H1 (cell line): Measurements from ENCODE around the gene TMPRSS4. TPM values are rescaled to one million over a fixed set of nuclear protein-coding genes. Genes with fewer than 3 reads are reported as not detected.

ENCODE experiments used
- CTCF ChIA-PET: fragments of 300-600 bp; sonication (Branson Sonifier 250); formaldehyde crosslinking; loops from one replicate; lab custom pipeline; 2021; ENCODE audit not compliant: partially characterized antibody; lab: Charles Lee
- POLR2A ChIA-PET: fragments of 300-600 bp; sonication (Branson Sonifier 250); formaldehyde crosslinking; loops from one replicate; lab custom pipeline; 2021; ENCODE audit warnings: inconsistent platforms; ENCODE audit not compliant: partially characterized antibody; lab: Charles Lee
- DNase-seq, 2 experiments: peaks; one replicate each; pipeline versions ENCODE4 v3.0.0 to v3.0.0-alpha.2; 2010 to 2022; ENCODE audit warnings: low spot score in 2 of 2, low read depth in 1 of 2, mixed read lengths in 1 of 2
- FAIRE-seq: peaks from 2 replicates; lab custom pipeline; 2011; peaks lifted over from hg19 to GRCh38; lab: Jason Lieb, UNC
- H2AFZ ChIP-seq: 2 replicates; pipeline ENCODE4 v1.8.1; 2012; ENCODE audit warnings: low read length, inconsistent platforms
- H2AK5ac ChIP-seq: 2 replicates; pipeline ENCODE4 v1.6.1; 2013; ENCODE audit warnings: low read depth, low read length
- H2BK120ac ChIP-seq: replicated peaks from 2 replicates; pipeline ENCODE3; 2013; ENCODE audit warnings: low read depth, low read length, inconsistent platforms
- H2BK12ac ChIP-seq: 2 replicates; pipeline ENCODE4 v1.6.1; 2013; ENCODE audit warnings: low read depth, low read length
- H2BK15ac ChIP-seq: 2 replicates; pipeline ENCODE4 v1.6.1; 2013; ENCODE audit warnings: low read length
- H2BK20ac ChIP-seq: 2 replicates; pipeline ENCODE4 v1.6.1; 2013; ENCODE audit warnings: low read length
- H2BK5ac ChIP-seq: 2 replicates; pipeline ENCODE4 v1.6.1; 2013; ENCODE audit warnings: low read depth, low read length
- H3K14ac ChIP-seq: 2 replicates; pipeline ENCODE4 v1.6.1; 2013; ENCODE audit warnings: inconsistent platforms; ENCODE audit not compliant: insufficient read length
- H3K18ac ChIP-seq: 2 replicates; pipeline ENCODE4 v1.6.1; 2013; ENCODE audit warnings: low read length; ENCODE audit errors: extremely low read depth
- H3K23ac ChIP-seq: 2 replicates; pipeline ENCODE4 v1.6.1; 2013; ENCODE audit warnings: inconsistent platforms; ENCODE audit not compliant: insufficient read length
- H3K23me2 ChIP-seq: 2 replicates; pipeline ENCODE4 v1.6.1; 2013; ENCODE audit warnings: low read depth, low read length
- H3K27ac ChIP-seq: 2 replicates; pipeline ENCODE4 v1.6.1; 2011; ENCODE audit warnings: low read depth, low read length, inconsistent platforms
- H3K27me3 ChIP-seq, 4 experiments: replicated peaks in 1 of 4; 1 replicate in 1 of 4; 2 replicates in 3 of 4; pipeline versions ENCODE4 v1.6.1 to v1.8.1; 2011 to 2013; ENCODE audit warnings: low read length in 3 of 4, mild to moderate bottlenecking in 3 of 4, inconsistent platforms in 2 of 4, mixed read lengths in 2 of 4, moderate library complexity in 1 of 4; ENCODE audit not compliant: control insufficient read depth in 3 of 4, insufficient read depth in 3 of 4; ENCODE audit errors: extremely low read depth in 1 of 4
- H3K36me3 ChIP-seq, 4 experiments: 2 replicates each; pipeline versions ENCODE4 v1.6.1 to v1.8.1; 2011 to 2013; ENCODE audit warnings: mild to moderate bottlenecking in 4 of 4, low read length in 3 of 4, moderate library complexity in 2 of 4, control low read depth in 1 of 4, inconsistent platforms in 1 of 4; ENCODE audit not compliant: insufficient read depth in 4 of 4, control insufficient read depth in 2 of 4
- H3K4ac ChIP-seq: replicated peaks from 2 replicates; pipeline ENCODE3; 2013; ENCODE audit warnings: low read length, low read depth, mixed read lengths, inconsistent platforms; ENCODE audit not compliant: insufficient read length
- H3K4me1 ChIP-seq, 4 experiments: replicated peaks in 1 of 4; 1 replicate in 1 of 4; 2 replicates in 3 of 4; pipeline versions ENCODE4 v1.6.1 to v1.8.1; 2011 to 2013; ENCODE audit warnings: low read length in 3 of 4, inconsistent platforms in 2 of 4, mixed read lengths in 1 of 4; ENCODE audit not compliant: insufficient read depth in 4 of 4, control insufficient read depth in 3 of 4
- H3K4me2 ChIP-seq, 2 experiments: 2 replicates each; pipeline versions ENCODE4 v1.6.1 to v1.8.1; 2011 to 2013; ENCODE audit warnings: low read depth in 2 of 2, low read length in 2 of 2, control low read depth in 1 of 2, inconsistent platforms in 1 of 2, mild to moderate bottlenecking in 1 of 2; ENCODE audit not compliant: insufficient read depth in 1 of 2
- H3K4me3 ChIP-seq, 4 experiments: fragments of 200-600, 300-600 bp in 1 of 4; sonication (generic), shearing (Covaris generic), sonication (Bioruptor Twin) in 1 of 4; 2 replicates each; pipeline versions ENCODE4 v1.5.1 to v1.8.1; 2011 to 2016; ENCODE audit warnings: low read length in 4 of 4, low read depth in 3 of 4, control low read depth in 2 of 4, inconsistent platforms in 2 of 4, mild to moderate bottlenecking in 2 of 4, mixed read lengths in 1 of 4, moderate library complexity in 1 of 4; ENCODE audit not compliant: insufficient read depth in 2 of 4; ENCODE audit errors: extremely low read depth in 1 of 4
- H3K56ac ChIP-seq: replicated peaks from 2 replicates; pipeline ENCODE3; 2013; ENCODE audit warnings: low read depth, mild to moderate bottlenecking, mixed read lengths, low read length, inconsistent platforms; ENCODE audit not compliant: insufficient read length
- H3K79me1 ChIP-seq: 2 replicates; pipeline ENCODE4 v1.6.1; 2013; ENCODE audit warnings: low read depth, low read length, control low read depth
- H3K79me2 ChIP-seq, 2 experiments: 2 replicates each; pipeline versions ENCODE4 v1.6.1 to v1.8.1; 2012 to 2013; ENCODE audit warnings: low read length in 2 of 2, mild to moderate bottlenecking in 2 of 2, inconsistent platforms in 1 of 2; ENCODE audit not compliant: insufficient read depth in 2 of 2, control insufficient read depth in 1 of 2
- H3K9ac ChIP-seq, 4 experiments: replicated peaks in 1 of 4; 1 replicate in 1 of 4; 2 replicates in 3 of 4; pipeline versions ENCODE4 v1.6.1 to v1.8.1; 2011 to 2013; ENCODE audit warnings: low read depth in 3 of 4, low read length in 3 of 4, control low read depth in 2 of 4, mild to moderate bottlenecking in 2 of 4, moderate library complexity in 2 of 4, inconsistent platforms in 1 of 4; ENCODE audit errors: extremely low read depth in 1 of 4
- H3K9me3 ChIP-seq, 2 experiments: 2 replicates each; pipeline versions ENCODE4 v1.6.1 to v1.8.1; 2012 to 2013; ENCODE audit warnings: mild to moderate bottlenecking in 2 of 2, moderate library complexity in 2 of 2, control low read depth in 1 of 2, inconsistent platforms in 1 of 2, low read depth in 1 of 2, low read length in 1 of 2, mixed read lengths in 1 of 2; ENCODE audit not compliant: insufficient read depth in 2 of 2
- H4K20me1 ChIP-seq, 2 experiments: replicated peaks in 1 of 2; 2 replicates each; pipeline versions ENCODE3 to v1.8.1; 2011 to 2013; ENCODE audit warnings: inconsistent platforms in 2 of 2, low read length in 2 of 2, mild to moderate bottlenecking in 1 of 2; ENCODE audit not compliant: insufficient read depth in 2 of 2, control insufficient read depth in 1 of 2
- H4K5ac ChIP-seq: 2 replicates; pipeline ENCODE4 v1.6.1; 2013; ENCODE audit warnings: low read length, low read depth, mixed read lengths, inconsistent platforms; ENCODE audit not compliant: insufficient read length
- H4K8ac ChIP-seq: 2 replicates; pipeline ENCODE4 v1.8.0; 2013; ENCODE audit warnings: mild to moderate bottlenecking, moderate library complexity, low read length, inconsistent platforms; ENCODE audit not compliant: insufficient read depth; ENCODE audit errors: extremely low read depth
- H4K91ac ChIP-seq: replicated peaks from 2 replicates; pipeline ENCODE3; 2013; ENCODE audit warnings: low read length, mixed read lengths, inconsistent platforms; ENCODE audit not compliant: insufficient read length
- POLR2A ChIP-seq, 2 experiments: IDR thresholded peaks; 1 replicate in 1 of 2; 2 replicates in 1 of 2; pipeline ENCODE4 v1.6.1; 2011; ENCODE audit warnings: low read depth in 2 of 2, low read length in 2 of 2, mild to moderate bottlenecking in 2 of 2; ENCODE audit errors: control extremely low read depth in 1 of 2
- ZNF274 ChIP-seq: IDR thresholded peaks from 2 replicates; pipeline ENCODE4 v1.7.0; 2012; ENCODE audit warnings: low read length, borderline replicate concordance; ENCODE audit errors: extremely low read depth
- WGBS, 2 experiments: shearing (Covaris generic) in 1 of 2; methylation state at CpG; one replicate each; pipeline versions ENCODE4 v1.1.6 to v1.1.7; 2013 to 2015; ENCODE audit warnings: low lambda C conversion rate in 2 of 2, mixed read lengths in 2 of 2, inconsistent platforms in 1 of 2, low coverage in 1 of 2, missing lambda C conversion rate in 1 of 2; ENCODE audit not compliant: insufficient replicate concordance in 2 of 2, insufficient coverage in 1 of 2, insufficient read length in 1 of 2; ENCODE audit errors: extremely low coverage in 1 of 2, missing lambda C conversion rate in 1 of 2; 5-methylcytosine and 5-hydroxymethylcytosine counted together
- polyA plus RNA-seq, 7 experiments: library from polyadenylated mRNA; depleted of rRNA in 3 of 7; stranded (reverse) in 5 of 7; unstranded in 2 of 7; fragments of >200 nt in 5 of 7; fragments of 200-250 nt in 2 of 7; gene quantifications; 1 replicate in 5 of 7; 2 replicates in 1 of 7; 4 replicates in 1 of 7; pipeline versions ENCODE4 v1.2.1 to v1.2.3, GENCODE V29; 2011 to 2013; ENCODE audit warnings: missing spikeins in 2 of 7, mixed read lengths in 2 of 7
- total RNA-seq: library from RNA; stranded (reverse); fragmentation: NEBNext Ultra II Directional; extraction: Animal tissue kit (Norgen Biotek cat#: 25700); gene quantifications from 2 replicates; pipeline ENCODE4 v1.2.1, GENCODE V29; 2021

The TMPRSS4 gene
- total and polyA plus RNA-seq, 2 of the 8 experiments (the other 6 are each of a cell fraction or from before 2014, with no cell fraction given), result 0.11 to 0.58 TPM

GRCh38 chr11:118129471-118130172, 52.7 kb downstream of the TMPRSS4 start:
- POLR2A ChIA-PET, result interaction anchor here (1.2 kb wide), 1 partner anchor 18 kb away, joined by 3 read pairs; no protein-coding TSS in a partner anchor
- H3K79me1 ChIP-seq, result no peaks in the 10 kb centered on the region
- no peaks in the 10 kb centered on the region for H3K36me3 ChIP-seq
- no peak overlapping the region for H3K23ac ChIP-seq
- no peaks in the 10 kb centered on the region for H3K9me3 ChIP-seq
- no peak overlapping the region for H4K8ac ChIP-seq
- no peak overlapping the region for H2AK5ac ChIP-seq
- H4K91ac ChIP-seq, result no peak overlapping the region
- no peak overlapping the region for H2AFZ ChIP-seq
- H3K9ac ChIP-seq, result no peak overlapping the region
- no peak overlapping the region for H3K4me2 ChIP-seq
- peaks cover 0 to 2% (median 0%) of the 10 kb centered on the region in 4 experiments; a peak in 1 of 7 replicates for H3K4me1 ChIP-seq
- no peak overlapping the region for H3K4ac ChIP-seq
- no peak overlapping the region for H3K18ac ChIP-seq
- no peak overlapping the region for H2BK15ac ChIP-seq
- TF ChIP-seq POLR2A (IDR thresholded peaks at IDR 0.05; ENCODE audit: control extremely low read depth in 1 of 2, low read depth in 2 of 2, low read length in 2 of 2), result no peak
- no peak for TF ChIP-seq ZNF274
- no peak overlapping the region for H3K27ac ChIP-seq
- H3K79me2 ChIP-seq, result no peaks in the 10 kb centered on the region
- H3K14ac ChIP-seq, result no peak overlapping the region
- no peak overlapping the region for H2BK5ac ChIP-seq
- H3K4me3 ChIP-seq, result no peak overlapping the region
- H4K5ac ChIP-seq, result no peak overlapping the region
- H3K23me2 ChIP-seq, result no peaks in the 10 kb centered on the region; the same call in 1 of the 2 replicates
- FAIRE-seq, result no peak
- no peak overlapping the region for H2BK20ac ChIP-seq
- no peak for DNase-seq
- H4K20me1 ChIP-seq, result no peaks in the 10 kb centered on the region
- H2BK120ac ChIP-seq, result no peak overlapping the region
- WGBS, 2 experiments, result 80% methylated on average over 6 of the region's 6 CpGs; no CpG with 5 or more reads in 1 of the 2 experiments
- CTCF ChIA-PET, result interaction anchor here (0.7 to 1.7 kb wide), 10 partner anchors 9 to 321 kb away, joined by 3 to 7 read pairs (median 3); no protein-coding TSS in a partner anchor
- H3K56ac ChIP-seq, result no peak overlapping the region
- no peaks in the 10 kb centered on the region for H3K27me3 ChIP-seq
- H2BK12ac ChIP-seq, result no peak overlapping the region
